Panc1 (cell line): ENCODE results near the gene GLI3. TPM values are rescaled to one million over a fixed set of nuclear protein-coding genes. Genes with fewer than 3 reads are reported as not detected.

Experiments used
- ATAC-seq: fragments of 200-7000 bp; cut with Tn5 transposase; 2 replicates; pipeline ENCODE4 v1.9.1; 2020; ENCODE audit warnings: mild to moderate bottlenecking, moderate library complexity
- BruUV-seq: library from RNA; stranded (reverse); fragments of 400-500 nt; replicated peaks from 2 replicates; lab custom pipeline; 2021; lab: Mats Ljungman, UMichigan
- CTCF ChIA-PET: fragments of 300-600 bp; sonication (Branson Sonifier 250); formaldehyde crosslinking; loops from one replicate; lab custom pipeline; 2022; ENCODE audit warnings: antibody characterized with exemption; lab: Charles Lee
- POLR2A ChIA-PET: fragments of 300-600 bp; sonication (Branson Sonifier 250); formaldehyde crosslinking; loops from one replicate; lab custom pipeline; 2022; ENCODE audit warnings: antibody characterized with exemption; lab: Charles Lee
- DNase-seq: peaks from one replicate; pipeline ENCODE4 v3.0.0-alpha.2; 2010; ENCODE audit warnings: low read depth, low spot score
- H3K27ac ChIP-seq: 2 replicates; pipeline ENCODE4 v1.5.1; 2011; ENCODE audit warnings: mild to moderate bottlenecking, low read length, inconsistent platforms
- H3K27me3 ChIP-seq: fragments of 200-500 bp; sonication (Bioruptor generic); 2 replicates; pipeline ENCODE4 v1.6.0; 2014; ENCODE audit warnings: low read length, inconsistent platforms; ENCODE audit not compliant: control insufficient read depth, insufficient read depth
- H3K36me3 ChIP-seq: fragments of 200-500 bp; sonication (Bioruptor generic); 2 replicates; pipeline ENCODE4 v1.5.1; 2014; ENCODE audit warnings: inconsistent platforms, mild to moderate bottlenecking, low read length, moderate library complexity; ENCODE audit not compliant: control insufficient read depth, insufficient read depth
- H3K4me1 ChIP-seq: 2 replicates; pipeline ENCODE4 v1.5.1; 2011; ENCODE audit warnings: inconsistent platforms, mild to moderate bottlenecking, low read length, moderate library complexity; ENCODE audit not compliant: control insufficient read depth, insufficient read depth
- H3K4me3 ChIP-seq, 2 experiments: 2 replicates each; pipeline ENCODE4 v1.5.1; 2011 to 2012; ENCODE audit warnings: low read depth in 2 of 2, low read length in 2 of 2, mild to moderate bottlenecking in 2 of 2, inconsistent platforms in 1 of 2, moderate library complexity in 1 of 2
- H3K9me3 ChIP-seq: fragments of 200-500 bp; sonication (Bioruptor generic); 2 replicates; pipeline ENCODE4 v1.5.1; 2014; ENCODE audit warnings: low read depth, mild to moderate bottlenecking, inconsistent platforms, low read length, moderate library complexity; ENCODE audit not compliant: control insufficient read depth, insufficient read depth
- POLR2AphosphoS5 ChIP-seq: IDR thresholded peaks from 2 replicates; pipeline ENCODE4 v1.6.1; 2012; ENCODE audit warnings: mild to moderate bottlenecking, low read depth, low read length, moderate library complexity
- REST ChIP-seq, 2 experiments: IDR thresholded peaks; 2 replicates each; pipeline ENCODE4 v1.6.1; 2011 to 2012; ENCODE audit warnings: low read depth in 2 of 2, control low read depth in 1 of 2, low read length in 1 of 2, mild to moderate bottlenecking in 1 of 2, moderate library complexity in 1 of 2; ENCODE audit not compliant: insufficient read depth in 1 of 2
- SIN3A ChIP-seq: IDR thresholded peaks from 2 replicates; pipeline ENCODE4 v1.6.1; 2012; ENCODE audit warnings: low read depth, mild to moderate bottlenecking, low read length, moderate library complexity, borderline replicate concordance; ENCODE audit not compliant: insufficient read depth
- TCF7L2 ChIP-seq: IDR thresholded peaks from 2 replicates; pipeline ENCODE4 v1.6.1; 2011; ENCODE audit warnings: mild to moderate bottlenecking, low read depth, low read length, inconsistent platforms
- in situ Hi-C: cut with HindIII; loops from 2 replicates; pipeline ENCODE4 v1.10.0; 2016; ENCODE audit warnings: low sequenced_read_pairs, low pct_unique_long_range_greater_than_20kb
- intact Hi-C: fragments of 100-400 bp; cut with micrococcal nuclease; formaldehyde crosslinking; loops from one replicate; pipeline ENCODE4 v1.10.0; 2022; ENCODE audit not compliant: unreplicated experiment
- total RNA-seq: library from RNA; stranded (reverse); gene quantifications from one replicate; pipeline ENCODE4 v1.2.1, GENCODE V29; 2021; ENCODE audit not compliant: unreplicated experiment
- TF ChIP-seq, protein P1 (sequence below): fragments of 450-650 bp; IDR thresholded peaks from 2 replicates; pipeline ENCODE4 v1.5.1; 2017; ENCODE audit warnings: mild to moderate bottlenecking

GLI3 gene
- total RNA-seq, 1 experiment from 2014 or later = 3.7 TPM

DNA sequence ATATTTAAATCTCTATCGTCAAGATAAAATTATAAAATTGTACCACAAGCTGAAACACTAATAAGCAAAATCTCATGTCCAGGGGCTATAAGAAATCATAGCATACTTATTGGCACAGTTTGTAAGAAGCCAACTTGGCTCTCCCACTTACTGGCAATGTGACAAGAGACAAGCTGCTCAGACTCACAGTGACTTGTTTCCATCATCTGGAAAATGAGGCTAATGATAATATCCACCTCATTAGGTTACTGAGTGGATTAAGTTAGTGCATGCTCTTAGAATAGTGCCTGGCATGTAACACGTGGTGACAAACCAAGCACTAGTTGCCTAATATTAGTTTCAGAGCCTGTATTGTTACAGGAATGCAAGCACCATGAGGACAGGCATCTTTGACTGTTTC, 234.4 kb downstream of the GLI3 start:
- Histone ChIP-seq H3K4me1 (no peaks in the 10 kb centered on the region), H3K4me3 (no peak overlapping the region), H3K9me3 (no peaks in the 10 kb centered on the region), H3K27me3 (no peaks in the 10 kb centered on the region), H3K36me3 (no peaks in the 10 kb centered on the region), H3K27ac (no peak overlapping the region)
- intact Hi-C loops = no loop called here
- ATAC-seq (no peak), DNase-seq (no peak)
- ChIA-PET POLR2A (no interaction called here), CTCF (no interaction called here)
- TF ChIP-seq TCF7L2 = no peak
- no peak for TF ChIP-seq POLR2AphosphoS5
- no peak for TF ChIP-seq SIN3A
- TF ChIP-seq, protein P1, sequence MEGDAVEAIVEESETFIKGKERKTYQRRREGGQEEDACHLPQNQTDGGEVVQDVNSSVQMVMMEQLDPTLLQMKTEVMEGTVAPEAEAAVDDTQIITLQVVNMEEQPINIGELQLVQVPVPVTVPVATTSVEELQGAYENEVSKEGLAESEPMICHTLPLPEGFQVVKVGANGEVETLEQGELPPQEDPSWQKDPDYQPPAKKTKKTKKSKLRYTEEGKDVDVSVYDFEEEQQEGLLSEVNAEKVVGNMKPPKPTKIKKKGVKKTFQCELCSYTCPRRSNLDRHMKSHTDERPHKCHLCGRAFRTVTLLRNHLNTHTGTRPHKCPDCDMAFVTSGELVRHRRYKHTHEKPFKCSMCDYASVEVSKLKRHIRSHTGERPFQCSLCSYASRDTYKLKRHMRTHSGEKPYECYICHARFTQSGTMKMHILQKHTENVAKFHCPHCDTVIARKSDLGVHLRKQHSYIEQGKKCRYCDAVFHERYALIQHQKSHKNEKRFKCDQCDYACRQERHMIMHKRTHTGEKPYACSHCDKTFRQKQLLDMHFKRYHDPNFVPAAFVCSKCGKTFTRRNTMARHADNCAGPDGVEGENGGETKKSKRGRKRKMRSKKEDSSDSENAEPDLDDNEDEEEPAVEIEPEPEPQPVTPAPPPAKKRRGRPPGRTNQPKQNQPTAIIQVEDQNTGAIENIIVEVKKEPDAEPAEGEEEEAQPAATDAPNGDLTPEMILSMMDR = no peak
- TF ChIP-seq REST (IDR thresholded peaks at IDR 0.05; ENCODE audit: insufficient read depth in 1 of 2, low read depth in 2 of 2, low read length in 1 of 2) = no peak
- no TSS peak for BruUV-seq
- in situ Hi-C loops = no loop called here

DNA sequence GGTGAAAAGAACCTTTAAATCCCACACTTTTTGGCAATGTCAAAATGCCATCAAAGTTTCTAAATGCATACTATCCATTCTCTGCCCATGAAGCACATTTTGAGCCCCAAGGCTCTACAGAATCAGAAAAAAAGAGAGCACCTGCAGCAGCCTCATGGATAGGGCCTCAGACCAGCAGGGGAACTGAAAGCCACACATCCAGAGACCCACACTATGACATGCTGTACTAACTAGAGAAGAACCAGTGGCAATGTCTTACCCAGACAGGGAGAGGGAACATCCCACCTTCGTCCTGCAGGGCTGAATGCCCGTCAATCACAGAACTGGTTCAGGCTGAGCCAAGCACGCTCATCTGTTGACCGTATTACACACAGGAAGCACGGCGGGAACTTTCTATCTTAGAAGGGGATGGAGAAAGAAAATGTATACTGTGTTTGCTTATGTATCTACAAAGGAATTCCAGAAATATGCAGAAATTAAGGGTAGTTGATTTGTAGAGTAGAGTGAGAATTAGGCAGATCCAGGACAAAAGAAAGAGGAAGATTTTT, 237.2 kb downstream of the GLI3 start:
- TF ChIP-seq POLR2AphosphoS5 (no peak), TCF7L2 (no peak), SIN3A (no peak), REST (IDR thresholded peaks at IDR 0.05; ENCODE audit: insufficient read depth in 1 of 2, low read depth in 2 of 2, low read length in 1 of 2) (no peak)
- TF ChIP-seq, protein P1 = no peak
- Histone ChIP-seq H3K27me3 (no peaks in the 10 kb centered on the region), H3K36me3 (no peaks in the 10 kb centered on the region), H3K27ac (no peak overlapping the region), H3K9me3 (no peaks in the 10 kb centered on the region), H3K4me1 (peaks cover 3% of the 10 kb centered on the region; the same call in 1 of the 2 replicates), H3K4me3 (no peak overlapping the region)
- intact Hi-C loops (no loop called here), in situ Hi-C loops (no loop called here)
- ChIA-PET CTCF (no interaction called here), POLR2A (no interaction called here)
- ATAC-seq = no peak
- DNase-seq = no peak
- no TSS peak for BruUV-seq
